K562 (cell line): ENCODE results near the gene ATG14. TPM values are rescaled to one million over a fixed set of nuclear protein-coding genes. Genes with fewer than 3 reads are reported as not detected.

Experiments
- ATAC-seq: fragments of 200-7000 bp; cut with Tn5 transposase; 3 replicates; pipeline ENCODE4 v1.9.1; 2020; ENCODE audit warnings: moderate library complexity
- BruUV-seq: library from RNA; stranded (reverse); fragments of 400-500 nt; replicated peaks from 2 replicates; lab custom pipeline; 2021; lab: Mats Ljungman, UMichigan
- CTCF ChIA-PET: fragments of 300-600 bp; formaldehyde crosslinking; extraction: SDS; loops from one replicate; lab custom pipeline; 2021; ENCODE audit warnings: low intra/inter-chr PET ratio; lab: Yijun Ruan, JAX
- POLR2A ChIA-PET: fragments of 300-600, 350-650 bp; sonication (Branson Sonifier 250); formaldehyde crosslinking; extraction: SDS; loops from one replicate; lab custom pipeline; 2021; ENCODE audit warnings: antibody characterized with exemption, inconsistent platforms; lab: Yijun Ruan, JAX
- DNase-seq, 4 experiments: peaks; one replicate each; pipeline versions ENCODE4 v3.0.0 to v3.0.0-alpha.2; 2011 to 2018; ENCODE audit warnings: low spot score in 3 of 4, mixed read lengths in 3 of 4; ENCODE audit errors: extremely low read depth in 1 of 4
- FAIRE-seq: peaks from 2 replicates; lab custom pipeline; 2011; peaks lifted over from hg19 to GRCh38; lab: Jason Lieb, UNC
- H2AFZ ChIP-seq: 2 replicates; pipeline ENCODE4 v1.6.0; 2011; ENCODE audit warnings: low read depth, low read length, control low read depth, inconsistent platforms
- H3K27ac ChIP-seq: fragments of 200-600 bp; 3 replicates; pipeline ENCODE4 v1.8.0; 2011; ENCODE audit warnings: low read depth, mild to moderate bottlenecking, control low read depth, inconsistent platforms, low read length, moderate library complexity, mixed read lengths; ENCODE audit errors: extremely low read depth
- H3K27me3 ChIP-seq, 2 experiments: fragments of 300-600 bp in 1 of 2; 2 replicates in 1 of 2; 3 replicates in 1 of 2; pipeline versions ENCODE4 v1.6.0 to v1.8.0; 2011; ENCODE audit warnings: inconsistent platforms in 2 of 2, low read length in 2 of 2, mild to moderate bottlenecking in 1 of 2, mixed read lengths in 1 of 2, moderate library complexity in 1 of 2; ENCODE audit not compliant: control insufficient read depth in 2 of 2, insufficient read depth in 2 of 2
- H3K36me3 ChIP-seq: fragments of 300-600 bp; 3 replicates; pipeline ENCODE4 v1.8.0; 2011; ENCODE audit warnings: mild to moderate bottlenecking, low read length, inconsistent platforms; ENCODE audit not compliant: control insufficient read depth, insufficient read depth
- H3K4me1 ChIP-seq, 2 experiments: fragments of 200-600 bp in 1 of 2; replicated peaks in 1 of 2; 2 replicates in 1 of 2; 3 replicates in 1 of 2; pipeline versions ENCODE4 v1.5.1 to v1.8.0; 2011; ENCODE audit warnings: inconsistent platforms in 2 of 2, low read length in 2 of 2, mild to moderate bottlenecking in 1 of 2, mixed read lengths in 1 of 2, moderate library complexity in 1 of 2; ENCODE audit not compliant: control insufficient read depth in 2 of 2, insufficient read depth in 2 of 2
- H3K4me2 ChIP-seq: 2 replicates; pipeline ENCODE4 v1.6.1; 2011; ENCODE audit warnings: low read length, control low read depth, inconsistent platforms, mixed read lengths; ENCODE audit not compliant: insufficient read depth
- H3K4me3 ChIP-seq: fragments of 200-600 bp; sonication (generic), shearing (Covaris generic); 2 replicates; pipeline ENCODE4 v1.5.1; 2016; ENCODE audit warnings: control low read depth, inconsistent platforms
- H3K79me2 ChIP-seq: fragments of 200-600 bp; 3 replicates; pipeline ENCODE4 v1.8.0; 2011; ENCODE audit warnings: low read length, inconsistent platforms; ENCODE audit not compliant: control insufficient read depth, insufficient read depth
- H3K9ac ChIP-seq, 2 experiments: 2 replicates each; pipeline versions ENCODE4 v1.6.0 to v1.6.1; 2011; ENCODE audit warnings: low read depth in 2 of 2, low read length in 2 of 2, control low read depth in 1 of 2, inconsistent platforms in 1 of 2, mild to moderate bottlenecking in 1 of 2, mixed read lengths in 1 of 2; ENCODE audit not compliant: insufficient read depth in 1 of 2
- H3K9me1 ChIP-seq: one replicate; pipeline ENCODE4 v1.6.0; 2011; ENCODE audit warnings: inconsistent platforms, mild to moderate bottlenecking, low read length, moderate library complexity; ENCODE audit not compliant: control insufficient read depth, insufficient read depth
- H3K9me3 ChIP-seq: replicated peaks from 2 replicates; pipeline ENCODE4 v1.5.1; 2011; ENCODE audit warnings: low read depth, low read length, inconsistent platforms; ENCODE audit not compliant: control insufficient read depth, insufficient read depth
- H4K20me1 ChIP-seq: replicated peaks from 2 replicates; pipeline ENCODE4 v1.6.1; 2011; ENCODE audit warnings: low read length, inconsistent platforms, mixed read lengths; ENCODE audit not compliant: control insufficient read depth, insufficient read depth
- BRD9 ChIP-seq: fragments of 450-650 bp; IDR thresholded peaks from 2 replicates; pipeline ENCODE4 v1.6.1; 2018; ENCODE audit warnings: low read depth; ENCODE audit not compliant: partially characterized antibody
- CEBPB ChIP-seq: fragments of 450-650 bp; IDR thresholded peaks from 2 replicates; pipeline ENCODE4 v1.6.1; 2016; ENCODE audit warnings: missing genetic modification characterization, missing compliant biosample characterization
- CLOCK ChIP-seq: fragments of 250-450 bp; sonication (Bioruptor Pico); IDR thresholded peaks from 2 replicates; pipeline ENCODE4 v1.4.0; 2020; ENCODE audit warnings: mild to moderate bottlenecking, moderate library complexity, borderline replicate concordance
- EP400 ChIP-seq: fragments of 450-650 bp; IDR thresholded peaks from 2 replicates; pipeline ENCODE4 v1.6.1; 2017; ENCODE audit warnings: antibody characterized with exemption, mild to moderate bottlenecking, moderate library complexity
- HCFC1 ChIP-seq: IDR thresholded peaks from 2 replicates; pipeline ENCODE4 v1.6.1; 2012; ENCODE audit warnings: low read depth, low read length, improper control_type of control experiment
- HDAC2 ChIP-seq: fragments of 450-650 bp; IDR thresholded peaks from 2 replicates; pipeline ENCODE4 v1.6.1; 2016; ENCODE audit warnings: mild to moderate bottlenecking
- HINFP ChIP-seq: fragments of 450-650 bp; conservative IDR thresholded peaks from 2 replicates; pipeline ENCODE4 v1.6.1; 2016; ENCODE audit warnings: missing genetic modification characterization, low read depth, mild to moderate bottlenecking, control low read depth, missing compliant biosample characterization
- TCF3 ChIP-seq: sonication (generic); formaldehyde crosslinking; IDR thresholded peaks from 2 replicates; pipeline ENCODE4 v1.4.0; 2020; ENCODE audit warnings: mild to moderate bottlenecking, missing genetic modification reagents
- TFE3 ChIP-seq: fragments of 450-650 bp; formaldehyde crosslinking; IDR thresholded peaks from 2 replicates; pipeline ENCODE4 v1.4.0; 2020; ENCODE audit warnings: mild to moderate bottlenecking, mixed read lengths
- XRCC4 ChIP-seq: IDR thresholded peaks from one replicate; pipeline ENCODE4 v1.6.1; 2011; ENCODE audit not compliant: insufficient read depth, insufficient read length; ENCODE audit errors: extremely low read depth
- WGBS: fragments of 100-300 bp; shearing (Covaris generic); methylation state at CpG from one replicate; pipeline ENCODE4 v1.1.6; 2016; ENCODE audit warnings: low coverage, mixed read lengths; ENCODE audit not compliant: insufficient coverage; ENCODE audit errors: missing lambda C conversion rate; 5-methylcytosine and 5-hydroxymethylcytosine counted together
- in situ Hi-C: fragments of 300-500 bp; cut with MboI; formaldehyde crosslinking; loops from 4 replicates; pipeline ENCODE4 v1.15.0; 2018; ENCODE audit warnings: inconsistent platforms, mixed read lengths
- intact Hi-C: fragments of 100-400 bp; cut with micrococcal nuclease; formaldehyde crosslinking; loops from 2 replicates; pipeline ENCODE4 v1.14.2; 2022
- polyA plus RNA-seq, 8 experiments: library from polyadenylated mRNA; depleted of rRNA in 4 of 8; stranded (reverse) in 5 of 8; unstranded in 3 of 8; fragments of >200 nt; fragmentation: Nextera tagmentation in 2 of 8; fragmentation: Illumina TruSeq in 1 of 8; extraction: Ambion mirVana in 2 of 8; extraction: Trizol in 1 of 8; gene quantifications; 2 replicates each; pipeline versions ENCODE4 v1.2.1 to v1.2.3, GENCODE V29; 2011 to 2014; ENCODE audit warnings: inconsistent platforms in 1 of 8, missing spikeins in 1 of 8
- total RNA-seq, 7 experiments: library from RNA; depleted of rRNA in 6 of 7; stranded (reverse); fragments of >200 nt in 6 of 7; fragmentation: Illumina TruSeq in 2 of 7; extraction: Trizol in 2 of 7; gene quantifications; 2 replicates each; pipeline versions ENCODE4 v1.2.1 to v1.2.3, GENCODE V29; 2011 to 2021; ENCODE audit warnings: low replicate concordance in 1 of 7

Gene ATG14
- total and polyA plus RNA-seq, 9 of the 15 experiments (the other 6 are each of a cell fraction or from before 2014, with no cell fraction given): 0.55 to 4.2 (median 3.5) TPM

- Histone ChIP-seq H3K79me2 (peaks cover 34% of the 10 kb centered on the region), H3K4me2 (no peak overlapping the region), H3K9me1 (no peaks in the 10 kb centered on the region), H3K9me3 (no peaks in the 10 kb centered on the region), H2AFZ (no peak overlapping the region), H3K27me3 (no peaks in the 10 kb centered on the region), H3K4me3 (no peak overlapping the region), H3K27ac (no peak overlapping the region), H3K4me1 (peaks cover 0 to 10% of the 10 kb centered on the region in 2 experiments; a peak in 2 of 5 replicates), H4K20me1 (no peaks in the 10 kb centered on the region), H3K9ac (no peak overlapping the region), H3K36me3 (peaks cover 26% of the 10 kb centered on the region)
- no TSS peak for BruUV-seq
- in situ Hi-C loops (no loop called here), intact Hi-C loops (no loop called here)
- DNase-seq (no peak), FAIRE-seq (no peak), ATAC-seq (no peak)
- CTCF ChIA-PET: no interaction called here
- POLR2A ChIA-PET: no interaction called here
- 83% methylated on average over 3 of the region's 3 CpGs for WGBS
- TF ChIP-seq HDAC2 (no peak), CEBPB (tag) (0 out of 2 replicates have a peak, but pooled peaks have one; percentile 21)
Measured at GRCh38 chr14:55347748-55348147, 63.9 kb downstream of the ATG14 start.

GRCh38 chr14:55347040-55347439 is 64.6 kb downstream of the ATG14 start:
- no peak overlapping the region for H2AFZ ChIP-seq
- POLR2A ChIA-PET: interaction anchor here (1.8 kb wide), 1 partner anchor 13 kb away, joined by 5 read pairs; no protein-coding TSS in a partner anchor
- 0 out of 2 replicates have a peak, but pooled peaks cover under 1% of the 10 kb centered on the region for H4K20me1 ChIP-seq
- peaks cover 19% of the 10 kb centered on the region; the same call in 2 of the 3 replicates for H3K36me3 ChIP-seq
- 91% methylated on average over 1 of the region's 1 CpG for WGBS
- no peak for FAIRE-seq
- H3K9me1 ChIP-seq: no peaks in the 10 kb centered on the region
- peaks cover 34% of the 10 kb centered on the region for H3K79me2 ChIP-seq
- no peak for ATAC-seq
- no peaks in the 10 kb centered on the region for H3K27me3 ChIP-seq
- DNase-seq: no peak
- CTCF ChIA-PET: no interaction called here
- no peak overlapping the region for H3K4me3 ChIP-seq
- no TSS peak for BruUV-seq
- H3K4me1 ChIP-seq: peaks cover 0 to 10% of the 10 kb centered on the region in 2 experiments; a peak in 2 of 5 replicates
- no peak overlapping the region for H3K27ac ChIP-seq
- no peak overlapping the region for H3K4me2 ChIP-seq
- intact Hi-C loops: no loop called here
- H3K9ac ChIP-seq: no peak overlapping the region
- in situ Hi-C loops: no loop called here
- H3K9me3 ChIP-seq: no peaks in the 10 kb centered on the region
- TF ChIP-seq BRD9 (no peak), HINFP (tag) (no peak), CLOCK (no peak), TFE3 (no peak), XRCC4 (no peak), EP400 (no peak), TCF3 (no peak), HCFC1 (no peak)
